Psoas muscle (tissue), 8 donors: Measurements from ENCODE around the gene SNU13. TPM values are rescaled to one million over a fixed set of nuclear protein-coding genes. Genes with fewer than 3 reads are reported as not detected.
A peak's percentile ranks its signal among the peaks of the same experiment; 100 is the strongest.

Source experiments
- ATAC-seq, 4 donors: fragments of 200-7000 bp; cut with Tn5 transposase; one replicate each; pipeline ENCODE4 v1.9.1; 2020; ENCODE audit warnings: moderate library complexity in 3 of 4, mild to moderate bottlenecking in 2 of 4
- DNase-seq, 2 donors: peaks; one replicate each; pipeline ENCODE4 v3.0.0-alpha.2; 2020
- H3K27ac ChIP-seq: fragments of 200-600 bp; one replicate; pipeline ENCODE4 v1.8.0; 2022
- H3K27me3 ChIP-seq, 3 donors: fragments of 200-600 bp in 1 of 3; one replicate each; pipeline versions ENCODE4 v1.6.1 to v1.8.0; 2013 to 2022; ENCODE audit warnings: low read length in 2 of 3, mild to moderate bottlenecking in 2 of 3, moderate library complexity in 1 of 3; ENCODE audit not compliant: insufficient read depth in 3 of 3
- H3K36me3 ChIP-seq, 2 donors: fragments of 200-600 bp in 1 of 2; one replicate each; pipeline versions ENCODE4 v1.6.1 to v1.8.0; 2013 to 2022; ENCODE audit warnings: low read depth in 1 of 2, mild to moderate bottlenecking in 1 of 2, moderate library complexity in 1 of 2; ENCODE audit not compliant: insufficient read depth in 1 of 2
- H3K4me1 ChIP-seq: fragments of 200-600 bp; one replicate; pipeline ENCODE4 v1.8.0; 2022
- H3K4me3 ChIP-seq: fragments of 200-600 bp; one replicate; pipeline ENCODE4 v1.8.0; 2022; ENCODE audit warnings: mild to moderate bottlenecking
- H3K9me3 ChIP-seq: fragments of 200-600 bp; one replicate; pipeline ENCODE4 v1.8.0; 2022
- CTCF ChIP-seq: fragments of 200-600 bp; IDR thresholded peaks from one replicate; pipeline ENCODE4 v1.8.0; 2022; ENCODE audit warnings: antibody characterized with exemption
- WGBS, 3 donors: extraction: QIAGEN DNeasy Blood & Tissue Kit; methylation state at CpG; one replicate each; pipeline versions ENCODE4 v1.1.6 to v1.1.7; 2013; 5-methylcytosine and 5-hydroxymethylcytosine counted together
- intact Hi-C, 2 donors: fragments of 100-400 bp; cut with DNase I; formaldehyde crosslinking; loops; one replicate each; pipeline versions ENCODE4 v1.11.0 to v1.14.2; 2022
- polyA plus RNA-seq, 3 donors: library from polyadenylated mRNA; stranded (reverse); fragments of 200-250 nt; gene quantifications; one replicate each; pipeline ENCODE4 v1.2.3, GENCODE V29; 2013
- total RNA-seq, 4 donors: library from RNA; stranded (reverse); fragmentation: NEBNext Ultra II Directional in 2 of 4; extraction: Animal tissue kit (Norgen Biotek cat#: 25700) in 2 of 4; gene quantifications; one replicate each; pipeline versions ENCODE4 v1.2.1 to v1.2.4, GENCODE V29; 2021 to 2023
- donor health status: healthy with polysubstance abuse.
- donor health status: DM: no; HTN: no; CAD: no; lungs with moderate emphysema.
- donor health status: Bipolar disorder and iron deficiency.
- donor health status: healthy.
- donor health status: DM: yes; HTN: yes; CAD: no.
- donor health status: DM: no; HTN: no; CAD: no.
- donor health status: DM: no; HTN: no; CAD: no.
- donor health status: DM: yes; HTN: yes; CAD: no.

The SNU13 gene
- total and polyA plus RNA-seq, 7 donors, result 165 to 466 (median 215) TPM

- WGBS, 3 donors, result 41 to 58% (median 44%) methylated on average over 3 of the region's 3 CpGs
- Histone ChIP-seq H3K4me3 (no peak overlapping the region), H3K27ac (peak overlapping the region; percentile 30), H3K36me3 (peaks cover 27 to 100% of the 10 kb centered on the region in 2 donors), H3K9me3 (no peaks in the 10 kb centered on the region), H3K4me1 (peaks cover 16% of the 10 kb centered on the region), H3K27me3 (no peaks in the 10 kb centered on the region)
- no peak for TF ChIP-seq CTCF
- DNase-seq (no peak), ATAC-seq (peak; percentile 62 to 90 (median 83))
- intact Hi-C loops, result no loop called here
Measured at GRCh38 chr22:41660416-41660815, 28.3 kb downstream of the SNU13 start.

- TF ChIP-seq CTCF, result no peak
- 57 to 84% (median 66%) methylated on average over 1 of the region's 1 CpG for WGBS, 3 donors
- Histone ChIP-seq H3K4me3 (no peak overlapping the region), H3K27ac (peak overlapping the region; percentile 27), H3K36me3 (peaks cover 23 to 100% of the 10 kb centered on the region in 2 donors), H3K4me1 (peaks cover 16% of the 10 kb centered on the region), H3K9me3 (no peaks in the 10 kb centered on the region), H3K27me3 (no peaks in the 10 kb centered on the region)
- intact Hi-C loops, result no loop called here
- DNase-seq (no peak), ATAC-seq (peak; percentile 26 to 48 (median 46))
Measured at GRCh38 chr22:41659941-41660340, 28.7 kb downstream of the SNU13 start.

GRCh38 chr22:41658869-41659268 lies 29.8 kb downstream of the SNU13 start:
- no peak for ATAC-seq
- peak overlapping the region; percentile 27 for H3K27ac ChIP-seq
- no peak for DNase-seq
- H3K9me3 ChIP-seq, result no peaks in the 10 kb centered on the region
- H3K4me1 ChIP-seq, result peaks cover 16% of the 10 kb centered on the region
- 93 to 94% (median 94%) methylated on average over 17 of the region's 17 CpGs for WGBS, 3 donors
- intact Hi-C loops, result no loop called here
- TF ChIP-seq CTCF, result no peak
- H3K36me3 ChIP-seq, result peaks cover 32 to 100% of the 10 kb centered on the region in 2 donors
- no peaks in the 10 kb centered on the region for H3K27me3 ChIP-seq
- no peak overlapping the region for H3K4me3 ChIP-seq

GRCh38 chr22:41657709-41658108 lies 31.0 kb downstream of the SNU13 start:
- no peak for TF ChIP-seq CTCF
- WGBS, 3 donors, result 95 to 98% (median 97%) methylated on average over 6 of the region's 6 CpGs
- H3K36me3 ChIP-seq, result peaks cover 36 to 100% of the 10 kb centered on the region in 2 donors
- DNase-seq (no peak), ATAC-seq (no peak)
- H3K27ac ChIP-seq, result no peak overlapping the region
- no peaks in the 10 kb centered on the region for H3K27me3 ChIP-seq
- H3K9me3 ChIP-seq, result no peaks in the 10 kb centered on the region
- intact Hi-C loops, result no loop called here
- H3K4me3 ChIP-seq, result no peak overlapping the region
- H3K4me1 ChIP-seq, result peaks cover 16% of the 10 kb centered on the region

- peaks cover 16% of the 10 kb centered on the region for H3K4me1 ChIP-seq
- no peak overlapping the region for H3K4me3 ChIP-seq
- DNase-seq, result no peak
- WGBS, 3 donors, result 69 to 74% (median 72%) methylated on average over 5 of the region's 5 CpGs
- no peaks in the 10 kb centered on the region for H3K9me3 ChIP-seq
- no peak for TF ChIP-seq CTCF
- H3K36me3 ChIP-seq, result peaks cover 36 to 100% of the 10 kb centered on the region in 2 donors
- no peak for ATAC-seq
- intact Hi-C loops, result no loop called here
- H3K27ac ChIP-seq, result no peak overlapping the region
- no peaks in the 10 kb centered on the region for H3K27me3 ChIP-seq
Measured at GRCh38 chr22:41656556-41656955, 32.1 kb downstream of the SNU13 start.
